GM18870 (cell line): ENCODE results near the gene CNTNAP2.

Experiments used
- ATAC-seq: cut with Tn5 transposase; IDR thresholded peaks from one replicate; pipeline ENCODE4 v1.9.1; 2021; ENCODE audit warnings: moderate library complexity; ENCODE audit not compliant: unreplicated experiment

The CNTNAP2 gene

DNA sequence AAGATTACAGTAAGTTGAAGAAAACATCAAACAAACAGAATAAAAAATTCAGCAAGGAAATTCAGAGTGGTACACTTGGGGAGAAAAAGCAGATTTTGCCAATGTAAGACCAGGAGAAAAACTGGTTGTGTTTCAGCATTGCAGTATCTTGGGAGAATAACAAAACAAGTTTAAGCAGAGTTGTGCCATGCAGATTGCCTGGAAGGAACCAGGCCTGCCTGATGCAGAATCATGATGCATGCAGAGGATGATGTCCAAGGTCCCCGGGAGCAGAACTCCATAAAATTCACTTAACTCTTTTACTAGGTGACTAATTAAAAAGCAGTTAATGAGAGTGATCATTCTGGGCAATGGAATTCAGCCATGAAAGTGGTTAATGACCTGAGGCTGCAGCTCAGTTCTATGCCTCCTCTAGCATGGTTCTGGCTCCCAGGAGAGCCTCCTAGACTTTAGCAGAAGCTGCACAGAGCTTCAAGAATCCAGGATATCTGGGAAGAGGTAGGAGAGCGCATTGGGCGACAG, 2094.3 kb downstream of the CNTNAP2 start:
- ATAC-seq: no peak

DNA sequence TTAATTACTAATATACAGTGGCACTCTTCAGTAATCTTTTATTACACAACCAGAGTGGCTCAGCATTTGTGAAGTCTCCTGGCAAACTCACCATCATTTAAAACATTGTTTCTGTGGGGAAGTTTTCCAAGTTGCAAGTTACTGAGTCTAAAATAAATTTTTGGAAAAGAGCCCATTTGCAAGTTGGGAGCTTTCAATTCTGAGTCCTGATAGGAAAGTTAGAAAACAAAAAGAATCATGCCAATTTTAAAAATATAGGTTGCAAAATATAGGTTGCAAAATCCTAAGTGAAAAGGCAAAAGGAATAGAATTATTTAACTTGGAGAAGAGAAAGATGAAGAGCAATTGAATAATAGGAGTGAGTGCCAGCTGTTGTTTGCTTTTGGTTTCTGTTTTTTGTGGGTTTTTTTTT, 2095.1 kb downstream of the CNTNAP2 start:
- ATAC-seq: no peak

DNA sequence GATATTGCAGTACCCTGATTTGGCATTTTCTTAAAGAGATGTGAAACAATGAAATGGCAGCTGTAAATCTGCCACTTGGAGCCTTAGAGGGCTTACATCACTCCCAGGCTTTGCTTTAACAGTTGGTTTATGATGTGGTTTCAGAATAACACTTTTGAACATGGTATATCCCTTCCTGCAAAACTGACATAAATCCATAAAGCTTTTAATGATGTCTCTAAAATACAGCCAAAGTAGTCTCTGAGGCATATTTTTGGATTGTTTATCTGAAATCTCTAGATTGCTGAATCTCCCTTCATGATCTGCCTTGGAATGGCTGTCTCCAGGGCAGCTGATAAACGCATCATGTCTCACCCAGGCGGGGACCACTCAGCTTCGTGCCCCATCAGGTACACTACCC, 2096.1 kb downstream of the CNTNAP2 start:
- ATAC-seq: no peak

DNA sequence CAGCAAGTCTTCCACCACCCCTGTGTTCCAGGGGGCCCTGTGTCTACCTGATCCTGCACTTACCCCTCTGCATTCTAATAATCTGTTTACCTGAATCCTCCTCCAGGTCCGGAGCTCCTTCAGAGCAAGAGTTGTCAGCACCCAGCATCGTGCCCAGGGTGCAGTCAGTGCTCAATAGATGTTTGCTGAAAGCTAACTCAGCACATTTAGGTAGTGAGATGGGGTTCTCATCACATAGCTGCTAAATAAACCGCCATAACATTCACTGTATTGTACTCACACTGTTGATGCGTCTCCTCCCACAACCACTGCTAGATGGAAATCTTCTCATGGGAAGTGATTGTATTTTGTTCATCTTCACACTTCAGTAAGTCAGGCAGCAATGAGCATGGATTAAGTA, 2097.5 kb downstream of the CNTNAP2 start:
- no peak for ATAC-seq

DNA sequence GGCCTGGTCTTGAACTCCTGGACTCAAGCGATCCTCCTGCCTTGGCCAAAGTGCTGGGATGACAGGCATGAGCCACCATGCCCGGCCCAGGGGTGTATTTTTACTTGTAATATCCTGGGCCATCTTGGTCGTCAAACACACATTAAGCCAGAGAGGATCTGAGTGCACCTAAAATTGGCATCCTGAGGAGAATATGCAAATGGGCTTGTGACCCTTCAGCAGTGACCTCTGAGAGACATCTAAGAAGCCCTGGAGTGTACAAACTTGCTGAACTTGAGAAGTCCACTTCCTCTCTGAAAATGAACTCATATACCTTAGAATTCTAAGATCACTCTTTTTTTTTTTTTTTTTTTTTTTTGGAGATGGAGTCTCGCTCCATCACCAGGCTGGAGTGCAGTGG, 2102.0 kb downstream of the CNTNAP2 start:
- no peak for ATAC-seq

DNA sequence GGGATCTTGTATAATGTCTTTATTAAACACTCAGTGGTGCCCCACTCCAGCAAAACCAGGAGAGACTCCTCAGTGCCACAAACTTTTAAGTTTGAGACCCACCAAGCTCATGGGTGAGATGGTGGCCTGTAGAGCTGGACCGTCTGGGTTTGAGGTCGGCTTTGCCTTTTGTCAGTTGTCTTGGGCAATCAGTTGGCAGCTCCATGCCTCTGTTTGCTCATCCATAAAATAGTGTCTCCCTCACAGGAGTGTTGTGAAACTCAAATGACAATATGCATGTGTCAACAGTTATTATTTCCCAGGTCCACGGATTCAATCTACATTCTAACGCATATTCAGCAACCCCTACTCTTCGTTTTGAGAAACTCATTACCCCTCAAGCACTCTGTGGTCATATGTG, 2106.1 kb downstream of the CNTNAP2 start:
- no peak for ATAC-seq

DNA sequence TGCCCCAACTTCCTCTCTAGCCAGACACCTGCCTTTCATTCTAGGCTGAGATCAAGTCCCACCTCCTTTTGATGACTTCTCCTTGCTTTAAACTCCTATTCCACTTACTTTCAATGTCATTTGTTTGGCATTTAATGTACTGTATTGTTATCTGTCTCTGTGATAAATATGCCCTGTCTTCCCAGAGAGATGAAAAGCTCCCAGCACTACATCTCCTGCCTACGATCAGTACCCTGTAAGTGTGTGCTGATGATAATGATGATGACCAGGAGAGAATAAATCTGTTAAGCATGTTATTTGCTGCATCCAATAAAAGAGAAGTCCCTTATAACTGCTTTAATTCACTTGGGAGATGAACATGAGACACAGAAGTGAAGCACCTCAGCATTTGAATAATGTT, 2106.6 kb downstream of the CNTNAP2 start:
- no peak for ATAC-seq

DNA sequence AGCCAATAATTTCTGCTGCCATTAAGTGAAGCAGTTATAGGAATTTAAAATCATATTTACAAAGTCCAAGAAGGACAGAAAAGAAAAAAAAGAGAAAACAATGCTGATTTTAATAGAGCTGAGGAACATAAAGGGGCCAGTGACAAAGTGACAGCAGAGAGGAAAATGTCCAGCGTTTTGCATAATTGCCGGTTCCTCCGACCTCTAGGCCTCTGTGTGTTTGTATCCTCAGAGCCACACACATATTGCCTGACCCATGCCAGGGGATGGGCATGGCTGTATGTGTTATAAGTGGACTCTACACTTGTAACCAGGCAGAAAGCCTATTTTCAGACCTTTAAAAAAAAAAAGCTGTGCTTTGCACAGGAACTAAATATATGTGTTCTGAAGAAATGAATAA, 2107.1 kb downstream of the CNTNAP2 start:
- ATAC-seq: no peak

DNA sequence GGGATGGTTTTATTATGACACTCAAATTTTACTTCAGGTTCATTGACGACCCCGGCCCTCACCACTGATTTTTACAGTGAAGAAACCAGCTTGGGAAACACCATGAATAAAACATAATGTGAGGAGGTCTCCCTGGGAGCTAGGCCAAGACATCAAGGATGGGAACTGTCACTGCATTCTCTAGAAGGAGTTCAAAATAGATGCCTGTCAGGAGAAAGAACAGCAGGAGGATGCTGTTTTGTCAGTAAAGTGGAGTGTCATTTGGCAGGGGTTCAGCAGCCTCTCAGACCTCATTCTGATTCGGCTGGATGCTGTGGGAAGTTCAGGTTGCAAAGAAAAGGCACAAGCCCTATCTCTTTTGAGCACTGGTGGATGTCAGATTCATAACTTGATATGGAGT, 2113.7 kb downstream of the CNTNAP2 start:
- ATAC-seq: no peak

DNA sequence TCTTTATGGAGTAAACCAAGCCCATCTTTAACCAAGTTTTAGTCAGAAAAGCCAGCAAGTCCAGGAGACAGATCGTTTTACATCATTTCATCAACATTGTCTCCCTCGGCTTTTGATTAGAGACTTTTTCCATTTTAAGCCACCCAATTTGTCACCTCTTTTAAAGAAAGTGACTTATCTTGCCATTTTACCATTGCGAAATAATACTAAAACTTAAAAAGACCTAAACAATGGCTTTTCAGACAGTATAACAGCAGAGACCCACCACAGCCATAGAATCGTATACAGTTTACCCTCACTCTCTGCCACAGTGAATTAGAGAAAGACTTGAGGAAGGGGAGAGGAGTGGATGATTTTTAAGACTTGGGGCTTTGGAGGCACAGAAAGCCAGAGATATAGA, 2114.3 kb downstream of the CNTNAP2 start:
- ATAC-seq: no peak

DNA sequence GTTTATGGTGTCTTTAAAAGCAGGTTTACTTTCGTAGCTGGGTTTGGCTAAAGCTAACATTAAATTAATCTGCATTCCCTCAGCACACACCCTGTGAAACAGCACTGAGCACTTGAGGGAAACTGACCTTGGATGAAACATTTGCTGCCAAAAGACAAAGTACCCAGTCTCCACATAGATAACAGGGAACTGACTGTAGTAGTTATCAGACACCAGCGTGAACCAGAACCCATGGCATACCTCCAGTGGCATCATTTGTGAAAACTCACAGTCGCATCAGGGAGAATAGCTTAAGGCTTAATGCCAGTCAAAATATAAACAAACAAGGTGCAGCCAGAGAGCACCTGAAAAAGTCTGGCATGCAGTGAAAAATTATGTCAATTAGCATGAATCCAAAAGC, 2116.2 kb downstream of the CNTNAP2 start:
- ATAC-seq: no peak

DNA sequence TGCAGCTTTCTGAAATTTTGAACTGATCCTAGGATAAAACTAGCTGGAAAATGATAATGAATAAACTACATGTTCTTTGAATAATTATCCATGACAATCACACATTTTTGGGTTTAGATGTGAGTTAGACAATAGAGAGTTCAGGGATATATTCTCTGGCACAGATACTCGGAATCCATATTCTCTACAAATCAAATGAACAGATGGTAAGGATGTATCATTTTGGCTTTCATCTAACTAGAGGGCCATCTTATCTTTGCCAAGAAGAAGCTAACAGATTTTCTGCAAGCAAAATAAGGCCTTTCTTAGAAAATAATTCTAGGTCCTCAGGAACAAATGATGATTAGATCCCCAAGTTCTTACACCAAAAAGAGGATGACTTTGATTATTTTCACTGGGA, 2118.1 kb downstream of the CNTNAP2 start:
- no peak for ATAC-seq

DNA sequence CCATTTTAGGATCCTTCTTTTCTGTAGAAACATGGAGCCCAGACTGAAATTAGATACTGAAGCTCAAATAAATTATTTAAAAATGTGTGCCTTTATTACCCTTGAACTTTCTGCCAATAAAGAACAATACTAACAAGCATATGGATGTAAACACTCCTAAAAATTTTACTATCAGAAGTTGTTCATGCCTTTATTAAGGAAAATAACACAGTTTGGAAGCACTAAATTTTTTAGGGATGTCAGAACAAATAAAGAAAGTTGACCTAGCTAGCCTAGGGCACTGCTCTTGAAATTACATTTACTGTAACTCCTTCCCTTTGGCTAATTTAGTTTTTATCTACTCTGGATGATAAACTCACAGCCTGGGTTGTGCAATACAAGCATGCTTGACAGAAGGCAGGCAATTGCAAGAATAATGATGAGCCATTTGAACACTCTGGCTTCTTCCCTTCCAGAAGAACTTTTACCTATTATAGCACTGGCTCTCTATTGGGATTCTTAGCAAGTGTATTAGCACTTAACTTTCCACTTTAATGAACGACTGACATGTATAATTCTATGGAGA, 2122.2 kb downstream of the CNTNAP2 start:
- ATAC-seq: no peak

DNA sequence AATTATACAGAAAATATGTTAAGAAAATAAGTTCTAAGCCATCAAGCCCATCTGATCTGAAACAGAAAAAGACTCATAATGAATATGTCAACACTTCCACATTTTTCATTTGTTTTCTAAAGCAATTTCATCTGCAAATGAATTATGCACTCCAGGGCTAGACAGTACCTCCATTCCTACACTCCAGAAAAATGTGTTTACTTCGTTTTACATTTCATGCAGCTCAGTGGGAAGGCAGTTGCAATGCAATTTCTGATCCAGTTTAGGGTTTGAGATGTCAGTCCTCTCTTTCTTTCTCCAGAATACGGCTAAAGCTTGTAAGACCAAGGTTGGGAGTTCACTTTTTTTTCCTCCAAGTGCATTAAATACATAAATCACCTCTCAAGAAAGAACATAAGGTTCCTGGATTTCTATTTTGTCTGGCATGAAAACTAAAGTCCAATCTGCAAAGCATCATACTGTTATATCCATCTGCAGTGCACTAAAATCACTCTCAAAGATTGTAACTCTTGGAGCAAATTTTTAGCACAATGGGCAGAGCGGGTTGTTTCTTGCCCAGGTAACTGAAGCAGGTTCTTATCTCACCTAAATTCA, 2125.2 kb downstream of the CNTNAP2 start:
- ATAC-seq: no peak

DNA sequence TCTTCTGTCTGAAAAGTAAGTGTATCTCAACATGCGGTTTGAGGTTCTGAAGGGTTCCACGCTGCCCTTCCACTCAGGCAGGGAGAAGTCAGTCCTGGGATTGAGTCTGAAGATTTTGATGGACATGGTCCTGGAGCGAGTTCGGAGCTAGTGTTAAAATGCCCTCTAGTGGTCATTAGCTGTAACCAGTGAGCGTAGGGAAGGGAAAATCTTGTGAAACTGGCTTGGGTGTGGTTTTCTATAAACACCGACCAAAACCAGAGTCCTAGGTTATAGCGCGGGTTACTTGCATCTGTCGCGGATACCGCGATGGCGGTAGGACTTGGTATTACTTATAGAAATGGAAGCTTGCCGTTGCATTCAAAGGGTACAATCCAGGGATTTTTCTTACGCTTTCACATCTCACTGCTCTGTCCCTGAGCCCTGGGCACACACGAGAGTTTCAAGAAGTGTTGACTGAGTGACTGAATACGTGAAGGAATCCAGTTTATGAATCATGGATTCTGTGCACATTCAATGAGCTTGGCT, 2125.8 kb downstream of the CNTNAP2 start:
- ATAC-seq: peak; percentile 86

DNA sequence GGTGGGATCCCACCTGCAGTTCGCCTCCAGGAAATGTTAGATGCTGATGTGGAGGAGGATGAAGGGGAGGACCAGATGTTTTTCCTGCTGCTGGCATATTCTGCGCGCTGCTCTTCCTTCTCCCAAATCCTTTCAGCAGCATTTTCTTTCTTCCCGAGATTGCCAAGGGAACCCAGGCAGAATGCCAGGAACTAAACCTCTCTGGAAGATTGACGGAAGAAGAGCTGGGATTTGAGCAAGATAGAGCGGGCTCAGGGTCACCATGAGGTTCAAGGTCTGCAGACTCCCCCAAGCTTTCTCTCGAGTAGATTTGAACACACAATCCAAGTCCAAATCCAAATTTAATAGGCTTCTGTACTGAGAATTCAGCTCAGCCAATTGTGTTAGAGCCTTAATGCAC, 2128.8 kb downstream of the CNTNAP2 start:
- no peak for ATAC-seq

DNA sequence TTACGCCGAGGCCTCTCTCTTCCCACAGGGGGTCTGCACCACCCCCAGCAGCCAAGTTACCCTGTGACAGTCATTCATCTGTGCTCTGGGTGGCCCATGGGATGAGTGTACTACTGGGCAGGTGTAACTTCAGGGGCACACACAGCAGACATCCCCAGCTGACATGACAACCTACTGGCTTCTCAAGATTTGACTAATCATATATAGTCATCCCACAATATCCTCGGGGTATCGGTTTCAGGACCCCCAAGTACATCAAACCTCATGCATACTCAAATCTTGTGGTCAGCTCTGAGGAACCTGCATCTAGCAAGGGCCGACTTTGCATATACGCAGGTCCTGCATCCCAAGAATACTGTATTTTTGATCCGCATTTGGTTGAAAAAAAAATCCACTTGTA, 2137.0 kb downstream of the CNTNAP2 start:
- ATAC-seq: peak; percentile 83

DNA sequence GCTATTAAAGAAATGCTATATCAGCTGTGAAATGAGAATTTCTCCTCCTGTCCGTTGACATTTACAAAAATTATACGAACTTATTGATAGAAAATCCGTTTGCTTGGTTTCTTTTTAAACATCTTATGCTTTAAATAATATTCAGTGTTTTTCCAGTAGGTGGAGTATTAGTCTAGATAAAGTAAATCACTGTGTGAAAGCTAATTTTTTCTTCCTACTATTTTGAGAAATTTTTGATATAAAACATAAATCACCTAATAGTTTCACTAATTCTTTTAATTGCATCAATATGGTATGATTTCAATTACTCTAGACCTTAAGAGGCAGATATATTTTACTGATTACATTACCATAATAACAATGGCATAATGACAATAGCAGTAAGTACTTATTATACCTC, 2138.7 kb downstream of the CNTNAP2 start:
- no peak for ATAC-seq

DNA sequence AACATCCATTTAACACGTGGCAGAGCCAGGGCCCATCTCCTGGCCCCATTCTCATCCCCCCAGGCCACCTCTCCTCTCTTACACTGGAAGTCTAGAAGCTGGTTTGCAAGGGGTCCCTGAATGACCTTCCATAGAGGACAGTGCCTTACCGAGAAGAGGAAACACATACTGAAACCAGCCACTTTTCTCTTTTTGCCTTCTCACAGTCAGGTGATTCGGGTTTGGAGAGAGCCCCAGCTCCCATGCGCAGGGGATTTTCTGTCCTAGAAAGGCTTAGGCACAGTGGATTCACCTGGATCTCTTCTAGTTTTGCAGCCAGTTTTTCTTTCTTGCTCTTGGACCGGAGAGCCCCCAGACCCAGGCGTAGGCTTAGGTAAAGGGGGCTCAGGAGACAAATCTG, 2139.8 kb downstream of the CNTNAP2 start:
- no peak for ATAC-seq

DNA sequence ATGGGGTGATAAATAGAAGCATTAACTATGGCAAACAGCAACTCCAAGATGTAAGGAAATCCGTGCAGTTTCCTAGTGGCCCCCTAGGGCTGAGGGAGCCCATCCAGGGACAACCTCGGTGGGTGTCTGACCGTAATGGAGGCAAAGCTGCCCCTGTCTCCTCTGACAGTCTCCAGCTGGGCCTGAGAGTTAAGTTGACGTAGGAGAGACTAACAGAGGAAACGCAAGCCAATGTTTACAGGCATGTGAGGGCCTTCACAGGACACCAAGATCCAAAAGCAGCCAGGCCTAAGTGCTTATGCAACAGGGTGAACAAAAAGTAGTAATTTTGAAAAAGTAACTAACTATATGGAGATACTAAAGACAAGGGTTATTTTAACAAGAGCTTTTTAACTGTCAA, 2144.0 kb downstream of the CNTNAP2 start:
- ATAC-seq: no peak

DNA sequence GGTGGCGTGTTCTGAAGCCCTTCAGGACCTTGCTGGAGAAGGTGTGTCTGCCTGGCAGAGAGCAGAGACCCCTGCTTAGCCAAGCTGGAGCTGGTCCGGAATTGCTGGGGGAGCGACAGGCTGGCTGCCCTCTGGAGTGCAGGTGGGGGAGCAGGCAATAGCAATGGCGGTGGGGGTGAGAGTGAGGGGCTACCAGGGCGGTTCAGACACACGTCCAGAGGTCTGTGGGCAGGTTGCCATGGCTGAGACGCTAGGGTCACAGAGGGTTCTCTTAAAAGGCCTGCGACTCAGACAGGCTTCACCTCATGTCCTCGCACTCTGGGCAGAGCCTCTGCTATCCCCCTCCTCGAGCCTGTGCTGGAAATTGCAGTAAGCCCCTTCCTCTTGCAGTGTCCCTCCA, 2144.9 kb downstream of the CNTNAP2 start:
- no peak for ATAC-seq

DNA sequence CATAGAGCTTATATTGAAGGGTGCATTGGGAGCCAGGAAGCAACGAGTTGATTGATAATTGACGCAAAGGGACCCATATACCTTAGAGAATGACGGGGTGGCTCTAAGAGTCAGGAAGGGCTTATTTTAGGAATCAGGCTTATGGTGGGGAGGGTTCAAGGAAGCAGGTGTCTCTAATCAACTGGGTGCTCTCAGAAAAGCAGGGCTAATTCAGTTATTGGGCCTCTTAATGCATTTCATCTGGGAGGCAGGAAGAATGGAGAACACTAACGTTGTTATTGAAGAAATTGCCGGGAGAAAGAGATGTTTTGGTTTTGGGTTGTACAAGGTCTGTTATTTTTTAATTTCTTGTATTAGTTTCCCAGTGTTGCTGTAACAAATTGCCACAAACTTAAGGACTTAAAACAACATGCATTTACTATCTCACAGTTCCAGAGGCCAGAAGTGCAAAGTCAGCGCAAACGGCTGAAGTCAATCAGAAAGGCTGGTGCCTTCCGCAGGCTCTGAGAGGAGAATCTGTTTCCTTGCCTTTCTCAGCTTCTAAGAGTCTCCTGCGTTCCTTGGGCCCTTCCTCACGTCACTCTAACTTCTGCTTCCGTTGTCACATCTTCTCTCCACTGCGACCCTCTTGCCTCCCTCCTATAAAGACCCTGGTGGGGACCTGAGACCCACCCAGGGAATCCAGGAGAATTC, 2145.5 kb downstream of the CNTNAP2 start:
- no peak for ATAC-seq
